HEK293 (cell line): ENCODE results near the gene KCNE4.

Experiments used
- YY1 ChIP-seq: fragments of 450-650 bp; formaldehyde crosslinking; IDR thresholded peaks from 2 replicates; pipeline ENCODE4 v1.5.1; 2018; ENCODE audit warnings: missing biosample characterization, missing genetic modification characterization
- ZBTB20 ChIP-seq: fragments of 450-650 bp; formaldehyde crosslinking; IDR thresholded peaks from 2 replicates; pipeline ENCODE4 v1.5.1; 2016; ENCODE audit warnings: missing biosample characterization, missing genetic modification characterization
- ZNF175 ChIP-seq: fragments of 450-650 bp; formaldehyde crosslinking; IDR thresholded peaks from 2 replicates; pipeline ENCODE4 v1.5.1; 2016; ENCODE audit warnings: missing biosample characterization, missing genetic modification characterization
- ZNF248 ChIP-seq: fragments of 450-650 bp; formaldehyde crosslinking; IDR thresholded peaks from 2 replicates; pipeline ENCODE4 v1.5.1; 2017; ENCODE audit warnings: missing biosample characterization, missing genetic modification characterization

DNA sequence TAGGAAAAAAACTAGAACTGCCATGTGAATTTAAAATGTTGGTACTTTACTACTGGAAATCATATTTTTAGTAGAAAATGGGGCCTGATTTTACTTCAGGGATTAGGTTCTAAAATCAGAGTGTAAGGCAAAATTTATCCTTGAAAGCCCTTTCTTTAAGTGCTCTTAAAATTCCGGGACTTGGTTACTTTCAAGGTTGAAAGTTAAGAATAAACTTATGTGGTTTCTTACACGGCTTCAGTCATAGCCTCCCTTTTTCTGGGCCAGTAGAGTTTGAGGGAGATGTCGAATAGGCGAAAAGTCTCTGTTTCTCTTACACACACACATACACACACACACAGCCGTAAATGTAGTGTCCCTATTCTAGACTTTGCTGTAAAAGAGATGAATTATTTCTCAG, 13.1 kb downstream of the KCNE4 start:
- TF ChIP-seq ZNF175 (tag by site-specific recombination), result no peak
- TF ChIP-seq ZNF248 (tag by site-specific recombination), result no peak
- TF ChIP-seq YY1 (tag by site-specific recombination), result no peak
- no peak for TF ChIP-seq ZBTB20 (tag by site-specific recombination)
